Ramos (cell line): ENCODE measurements around the gene CDKN1C.
"Not testable (repeated sequence)": the region's sequence is repeated elsewhere in the genome, so short reads cannot be mapped to it uniquely, and the experiment has no call there.

Source experiments
- in situ Hi-C: fragments of 300-500 bp; cut with MboI; formaldehyde crosslinking; loops from one replicate; pipeline ENCODE4 v1.14.3; 2022; ENCODE audit warnings: low sequenced_read_pairs; ENCODE audit not compliant: unreplicated experiment

Gene CDKN1C

DNA sequence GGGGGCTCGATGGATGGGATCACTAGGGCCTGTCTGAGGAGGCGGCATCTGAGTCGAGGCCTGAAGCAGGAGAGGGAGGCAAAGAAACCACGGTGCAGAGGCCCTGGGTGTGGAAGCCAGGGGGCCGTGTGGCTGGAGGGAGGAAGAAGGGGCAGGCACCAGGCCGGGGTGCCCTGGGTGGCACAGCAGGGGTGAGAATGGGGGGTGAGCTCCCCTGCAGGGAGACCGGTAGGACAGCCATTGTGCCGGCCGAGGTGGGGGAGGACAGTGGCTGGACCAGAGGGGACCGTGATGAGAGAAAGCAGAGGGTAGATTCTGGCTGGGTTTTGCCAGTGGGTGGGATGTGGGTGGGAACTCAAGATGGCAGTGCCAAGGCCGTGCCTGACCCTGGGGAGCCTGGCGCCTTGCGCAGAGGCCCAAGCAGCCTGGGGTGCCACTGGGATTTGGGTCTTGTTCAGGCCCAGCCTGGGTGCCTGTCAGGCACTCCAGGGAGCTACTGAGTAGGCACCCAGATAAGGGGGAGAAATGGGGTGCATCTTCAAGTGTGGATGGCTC is 24.9 kb upstream of the CDKN1C start:
- in situ Hi-C loops = no loop called here

DNA sequence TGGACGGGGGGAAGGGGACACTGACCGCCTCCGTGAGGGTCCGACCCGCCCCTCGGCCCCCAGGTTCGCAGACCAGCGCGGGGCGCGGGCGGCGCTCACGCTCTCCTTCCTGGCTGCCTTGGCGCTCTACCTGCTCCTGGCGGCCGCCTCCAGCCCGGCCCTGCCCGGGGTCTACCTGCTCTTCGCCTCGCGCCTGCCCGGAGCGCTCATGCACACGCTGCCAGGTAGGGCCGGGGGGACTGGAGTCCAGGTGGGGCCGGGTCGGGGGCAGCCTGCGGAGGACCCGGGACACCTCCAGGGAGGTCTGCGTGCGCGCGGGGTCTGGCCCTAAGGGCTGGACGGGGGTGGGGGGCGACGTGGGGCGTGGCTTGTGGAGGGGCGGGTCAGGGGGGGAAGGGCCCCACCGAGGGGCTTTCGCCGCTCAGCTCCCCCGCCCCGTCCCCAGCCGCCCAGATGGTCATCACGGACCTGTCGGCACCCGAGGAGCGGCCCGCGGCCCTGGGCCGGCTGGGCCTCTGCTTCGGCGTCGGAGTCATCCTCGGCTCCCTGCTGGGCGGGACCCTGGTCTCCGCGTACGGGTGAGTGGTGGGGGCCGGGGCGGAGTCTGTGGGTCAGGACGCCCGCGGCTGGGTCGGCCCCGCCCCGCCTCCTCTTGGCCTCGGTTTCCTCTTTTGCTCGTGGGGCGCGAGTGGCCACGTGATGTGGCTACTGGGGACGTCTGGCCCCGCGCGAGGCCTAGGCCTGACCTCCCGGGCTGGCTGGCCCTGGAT is 23.7 kb upstream of the CDKN1C start:
- in situ Hi-C loops = no loop called here

GRCh38 chr11:2908130-2908529 is 22.6 kb upstream of the CDKN1C start:
- in situ Hi-C loops = no loop called here

GRCh38 chr11:2905299-2905698 is 19.7 kb upstream of the CDKN1C start:
- in situ Hi-C loops = not testable (repeated sequence)

DNA sequence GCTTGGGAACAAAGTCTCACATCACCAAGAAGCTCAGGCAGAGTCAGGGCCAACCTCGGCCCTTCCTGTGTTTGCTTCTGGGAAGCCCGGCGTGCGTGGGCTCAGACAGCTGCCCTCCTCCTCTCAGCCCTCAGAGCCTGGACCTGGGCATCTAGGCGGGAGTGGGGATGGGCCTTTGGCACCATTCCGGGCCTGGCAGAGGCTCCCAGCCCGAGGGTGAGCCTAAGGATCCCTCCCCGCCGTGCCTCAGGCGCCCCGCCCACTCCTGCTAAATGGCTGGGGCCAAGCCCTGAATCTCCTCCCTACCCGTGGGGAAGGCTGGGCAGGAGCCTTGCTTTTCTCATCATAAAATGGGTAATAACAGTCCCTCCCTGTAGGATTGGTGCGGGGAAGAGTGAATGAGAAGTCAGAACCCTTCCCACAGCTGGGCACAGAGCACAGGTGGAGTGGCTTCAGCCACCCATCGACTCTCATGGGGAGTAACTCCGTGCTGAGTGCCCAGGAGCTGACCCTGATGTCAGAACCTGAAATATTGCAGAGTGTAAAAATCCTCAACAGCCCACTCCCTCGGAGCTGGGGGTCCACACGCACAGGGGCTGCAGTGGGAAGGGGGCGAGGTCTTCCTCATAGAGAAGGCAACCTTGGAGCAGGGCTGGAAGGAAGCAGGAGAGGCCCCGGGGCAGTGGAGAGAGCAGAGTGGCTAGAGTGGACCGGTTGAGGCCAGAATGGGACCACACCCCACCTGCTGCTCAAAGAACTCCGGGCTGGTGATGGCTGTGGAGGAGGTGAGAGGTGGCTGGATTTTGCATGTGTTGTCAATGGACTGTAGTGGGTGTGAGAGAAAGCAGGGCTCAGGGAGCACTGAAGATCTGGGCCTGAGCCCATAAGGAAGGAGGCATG is 18.8 kb upstream of the CDKN1C start:
- in situ Hi-C loops = no loop called here

- in situ Hi-C loops = no loop called here
Measured at GRCh38 chr11:2903672-2904011, 18.1 kb upstream of the CDKN1C start.

DNA sequence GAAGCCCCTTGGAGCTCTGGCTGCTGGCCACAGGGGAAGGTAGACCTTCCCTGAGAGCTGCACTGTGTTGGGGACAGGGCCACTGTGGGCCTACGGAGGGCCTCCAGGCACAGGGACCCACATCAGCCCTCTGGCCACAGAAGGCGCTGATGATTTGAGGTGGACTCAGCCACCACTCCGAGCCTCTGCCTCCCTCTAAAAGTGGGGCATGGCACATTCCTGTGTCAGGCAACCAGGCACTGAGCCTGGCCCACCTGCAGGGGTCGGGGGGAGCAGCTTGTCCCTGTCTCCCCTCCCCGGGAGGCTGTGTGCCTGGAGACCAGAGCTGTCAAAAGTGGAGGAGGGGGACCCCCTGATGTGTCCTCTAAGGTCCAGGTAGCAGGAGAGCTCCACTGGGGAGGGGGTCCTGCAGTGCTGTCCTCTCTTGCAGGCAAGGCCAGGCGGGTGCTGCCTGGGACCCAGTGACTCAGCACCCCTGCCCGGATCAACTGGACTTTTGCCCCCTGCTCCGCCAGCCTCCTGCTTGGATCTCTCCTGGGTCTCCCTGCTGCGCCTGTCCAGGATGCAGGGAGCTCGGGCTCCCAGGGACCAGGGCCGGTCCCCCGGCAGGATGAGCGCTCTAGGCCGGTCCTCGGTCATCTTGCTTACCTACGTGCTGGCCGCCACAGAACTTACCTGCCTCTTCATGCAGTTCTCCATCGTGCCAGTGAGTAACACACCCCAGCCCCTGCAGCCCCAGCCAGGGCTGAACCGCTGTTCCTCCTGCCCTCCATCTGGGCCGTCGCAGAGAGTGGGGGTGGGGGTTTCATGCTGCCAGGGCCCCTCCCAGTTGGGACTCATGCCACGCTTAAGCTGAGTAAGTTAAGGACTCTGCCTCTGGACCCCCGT is 17.5 kb upstream of the CDKN1C start:
- in situ Hi-C loops = no loop called here

DNA sequence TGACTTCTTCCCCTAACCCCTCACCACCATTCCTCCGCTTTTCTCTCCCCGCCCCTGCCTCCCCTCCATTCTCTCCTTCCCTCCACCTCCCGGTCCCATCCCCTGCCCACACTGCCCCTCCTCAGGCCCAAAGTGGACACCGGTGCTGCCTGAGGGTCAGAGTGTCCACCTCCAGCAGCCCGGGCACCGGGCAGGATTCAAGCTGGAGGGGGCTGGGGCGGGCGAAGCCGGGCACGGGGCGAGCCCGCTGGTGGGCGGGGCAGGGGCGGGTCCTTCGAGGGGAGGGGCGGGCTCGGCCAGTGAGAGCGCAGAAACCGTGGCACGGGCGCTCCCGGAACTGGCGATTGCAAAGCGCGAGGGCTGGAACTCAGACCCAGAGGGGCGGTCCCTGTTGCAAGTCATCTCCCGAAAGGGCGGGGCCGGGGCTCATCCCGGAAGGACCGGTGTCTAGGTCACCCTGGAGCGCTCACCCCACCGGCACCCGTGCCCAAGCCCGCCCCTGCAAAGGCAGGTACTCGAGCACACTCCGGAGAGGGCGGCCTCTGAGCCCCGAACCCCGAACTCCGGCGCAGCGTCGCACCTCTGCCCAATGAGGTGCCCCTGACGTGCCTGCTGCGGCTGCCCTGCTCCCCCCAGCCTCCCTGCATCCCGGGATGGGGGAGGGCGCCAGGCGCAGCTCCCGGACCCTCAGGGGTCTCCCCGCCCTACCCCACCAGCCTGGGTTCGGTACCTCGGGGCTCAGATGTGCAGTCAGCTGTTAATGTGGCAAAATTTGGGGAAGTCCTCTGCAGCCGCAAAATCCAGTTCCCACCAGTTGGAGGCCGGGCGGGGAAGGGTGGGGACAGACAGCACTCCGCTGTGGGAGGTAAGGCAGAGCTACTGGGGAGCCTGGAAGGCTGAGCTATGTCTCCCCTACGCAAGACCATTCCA is 16.5 kb upstream of the CDKN1C start:
- in situ Hi-C loops = no loop called here

DNA sequence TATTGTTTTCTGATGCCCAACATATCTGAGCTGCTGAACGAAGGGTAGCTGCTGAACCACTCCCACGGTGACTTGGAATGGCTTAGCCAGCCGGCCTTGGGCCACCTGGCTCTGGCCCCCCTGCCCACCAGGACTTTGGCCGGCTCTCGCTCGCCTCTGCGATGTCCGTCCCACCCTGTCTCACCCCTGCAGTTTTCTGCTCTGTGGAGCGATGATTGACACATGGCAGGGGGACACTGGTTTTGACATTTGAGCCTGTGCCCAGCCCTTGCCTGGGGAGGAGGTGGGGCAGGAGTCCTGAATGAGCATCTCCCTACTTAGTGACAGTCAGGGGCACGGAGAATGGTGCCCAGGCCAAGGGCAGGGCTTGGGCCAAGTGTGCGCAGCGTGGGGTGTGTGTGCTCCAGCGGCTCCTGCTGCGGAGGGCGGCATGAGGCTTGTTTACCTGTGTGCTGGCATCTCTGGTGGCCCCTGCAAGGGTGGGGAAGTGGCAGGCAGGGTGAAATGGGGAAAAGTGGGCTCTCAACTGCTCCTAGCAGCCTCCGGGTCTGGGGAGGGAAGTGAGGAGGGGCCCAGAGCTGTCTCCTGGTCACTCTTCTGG is 15.7 kb upstream of the CDKN1C start:
- in situ Hi-C loops = no loop called here

GRCh38 chr11:2899080-2899783 is 13.7 kb upstream of the CDKN1C start:
- in situ Hi-C loops = loop anchor here (10.0 kb wide), 1 partner anchor 474 kb away; no protein-coding TSS in a partner anchor

DNA sequence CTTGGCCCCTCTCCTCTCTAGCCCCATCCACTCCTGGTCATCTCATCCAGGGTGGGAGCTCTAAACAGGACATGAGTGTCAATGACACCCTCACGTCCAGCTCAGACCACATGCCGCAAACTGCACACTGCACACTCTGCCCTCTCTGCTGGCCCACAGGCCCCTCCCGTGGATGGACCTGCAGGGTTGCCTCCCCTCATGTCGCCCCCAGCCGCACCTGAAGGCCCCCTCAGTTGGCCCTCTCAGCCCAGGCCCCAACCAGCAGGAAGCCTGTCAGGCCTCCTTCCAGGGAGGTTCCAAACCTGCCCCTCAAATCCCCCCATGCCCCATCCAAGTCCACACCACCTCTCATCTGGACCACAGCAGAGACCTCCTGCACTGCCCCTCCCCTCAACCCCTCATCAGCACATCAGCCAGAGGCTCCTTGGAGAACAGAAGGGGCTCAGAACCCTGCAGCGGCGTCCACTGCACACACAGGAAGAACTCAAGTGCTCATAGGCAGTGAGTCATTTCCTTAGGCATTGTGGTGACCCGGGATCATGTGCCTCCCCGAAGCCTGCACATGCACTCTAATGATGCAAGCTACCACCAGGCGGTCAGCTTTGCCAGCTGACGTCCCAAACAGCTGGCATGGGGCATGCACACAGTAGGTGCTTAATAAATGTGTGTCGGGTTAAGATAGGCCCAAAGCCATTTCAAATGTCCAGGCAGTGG is 12.9 kb upstream of the CDKN1C start:
- in situ Hi-C loops = loop anchor here (10.0 kb wide), 1 partner anchor 474 kb away; no protein-coding TSS in a partner anchor

DNA sequence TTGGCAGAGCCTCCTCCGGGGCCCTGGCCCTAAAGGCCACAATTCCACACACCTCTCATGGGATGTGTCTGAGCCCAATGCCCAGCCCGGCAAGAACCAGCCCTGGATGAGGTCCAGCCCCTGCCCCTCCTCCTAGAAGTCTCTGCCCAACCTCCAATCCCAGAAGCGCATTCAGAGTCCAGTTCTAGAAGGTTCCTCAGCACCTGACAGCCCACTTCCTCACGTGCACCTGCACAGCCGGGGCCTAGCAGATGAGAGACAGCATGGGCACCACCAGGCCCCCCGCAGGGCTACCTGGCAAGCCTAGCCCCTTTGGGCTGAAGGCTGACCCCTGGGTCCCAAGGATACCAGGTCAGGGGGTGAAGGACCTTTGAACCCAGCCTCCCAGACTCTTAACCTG is 11.5 kb upstream of the CDKN1C start:
- in situ Hi-C loops = loop anchor here (10.0 kb wide), 1 partner anchor 472 kb away; no protein-coding TSS in a partner anchor

- in situ Hi-C loops = loop anchor here (10.0 kb wide), 1 partner anchor 471 kb away; no protein-coding TSS in a partner anchor
Measured at GRCh38 chr11:2896047-2896446, 10.5 kb upstream of the CDKN1C start.

GRCh38 chr11:2893935-2894334 is 8.4 kb upstream of the CDKN1C start:
- in situ Hi-C loops = loop anchor here (10.0 kb wide), 1 partner anchor 469 kb away; no protein-coding TSS in a partner anchor

GRCh38 chr11:2892967-2893528 is 7.5 kb upstream of the CDKN1C start:
- in situ Hi-C loops = loop anchor here (10.0 kb wide), 1 partner anchor 468 kb away; no protein-coding TSS in a partner anchor

DNA sequence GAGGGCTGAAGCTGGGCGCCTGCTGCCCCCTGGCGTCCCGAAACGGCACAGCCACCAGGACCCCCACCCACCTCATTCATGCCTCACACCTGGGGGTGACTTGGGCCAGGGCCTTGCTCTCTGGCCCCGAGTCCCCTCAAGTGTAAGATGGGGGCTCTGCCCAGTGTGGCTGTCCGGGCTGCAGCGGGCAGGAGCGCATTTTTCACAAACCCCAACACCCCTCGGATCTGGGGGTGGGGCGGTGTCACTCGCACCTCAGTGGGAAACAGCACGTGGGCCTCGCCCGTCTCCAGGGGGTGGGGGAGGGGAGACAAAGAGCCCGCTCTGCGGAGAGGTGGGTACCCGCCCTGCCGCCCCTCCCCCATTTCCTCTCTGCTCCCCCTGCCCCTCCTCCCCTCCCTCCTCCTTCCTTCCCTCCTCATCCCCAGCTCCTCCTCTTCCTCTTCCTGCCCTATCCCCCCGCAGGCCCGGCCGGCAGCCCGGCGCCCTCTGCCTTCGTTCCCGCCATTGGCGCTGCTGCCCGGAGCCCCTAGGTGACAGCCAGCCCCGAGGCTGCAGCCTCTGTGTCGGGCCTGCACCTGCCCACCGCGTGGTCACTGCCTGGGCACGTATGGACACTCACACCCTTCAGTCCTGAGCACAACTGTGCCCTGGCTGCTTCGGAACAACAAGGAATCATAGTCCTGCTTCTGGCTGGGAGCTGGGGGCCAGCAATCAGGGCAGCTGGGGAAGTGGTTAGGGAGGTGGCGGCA is 6.8 kb upstream of the CDKN1C start:
- in situ Hi-C loops = loop anchor here (10.0 kb wide), 1 partner anchor 468 kb away; no protein-coding TSS in a partner anchor
